Central memory CD4-positive, alpha-beta T cell (primary cell): ENCODE data around the gene SNX8.
A peak's percentile ranks its signal among the peaks of the same experiment; 100 is the strongest.
"Not testable (repeated sequence)": the region's sequence is repeated elsewhere in the genome, so short reads cannot be mapped to it uniquely, and the experiment has no call there.

ENCODE experiments used
- DNase-seq: peaks from one replicate; pipeline ENCODE4 v3.0.0; 2022
- total RNA-seq, 3 experiments: gene quantifications; one replicate each; lab custom pipeline; 2026; lab: John Stamatoyannopoulos, UW

The SNX8 gene
- total RNA-seq: 7.3 to 23.9 (median 9.3) reads per million in 3 experiments

- DNase-seq: peak; percentile 92
Measured at GRCh38 chr7:2314209-2314955, at the start of gene SNX8. TSS of gene SNX8 (minus strand) at chr7:2314441. CDS start at chr7:2314421, 20 bp downstream.

GRCh38 chr7:2362385-2363088 is 48.3 kb upstream of the SNX8 start:
- no peak for DNase-seq

GRCh38 chr7:2360796-2361195 is 46.6 kb upstream of the SNX8 start:
- DNase-seq: no peak

- DNase-seq: no peak
Measured at GRCh38 chr7:2359610-2360009, 45.4 kb upstream of the SNX8 start.

DNA sequence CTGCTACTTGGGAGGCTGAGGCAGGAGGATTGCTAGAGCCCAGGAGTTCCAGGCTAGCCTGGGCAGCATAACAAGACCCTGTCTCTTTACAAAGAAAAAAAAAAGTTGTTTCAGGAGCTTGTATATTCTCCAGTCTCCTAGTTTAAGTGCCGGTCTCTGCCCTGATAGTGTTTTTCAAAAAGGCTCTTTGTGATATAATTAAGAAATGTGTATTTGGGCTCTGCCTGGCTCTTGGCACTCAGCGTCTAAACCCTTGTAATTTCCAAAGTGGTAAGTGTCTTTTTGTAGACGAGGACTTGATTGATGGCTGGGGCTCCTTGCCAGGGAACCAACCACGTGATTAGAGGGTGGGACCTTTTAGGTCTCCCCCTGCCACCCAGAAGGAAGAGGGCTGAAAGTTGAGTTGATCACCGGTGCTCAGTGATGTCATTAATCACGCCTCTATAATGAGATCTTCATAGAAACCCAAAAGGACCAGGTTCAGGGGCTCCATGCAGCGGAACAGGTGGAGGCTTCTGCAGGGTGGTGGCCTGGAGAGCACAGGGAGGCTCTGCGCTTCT is 44.8 kb upstream of the SNX8 start:
- no peak for DNase-seq

- DNase-seq: no peak
Measured at GRCh38 chr7:2357571-2357970, 43.3 kb upstream of the SNX8 start.

- DNase-seq: no peak
Measured at GRCh38 chr7:2357165-2357564, 42.9 kb upstream of the SNX8 start.

- no peak for DNase-seq
Measured at GRCh38 chr7:2355705-2356008, 41.4 kb upstream of the SNX8 start.

DNA sequence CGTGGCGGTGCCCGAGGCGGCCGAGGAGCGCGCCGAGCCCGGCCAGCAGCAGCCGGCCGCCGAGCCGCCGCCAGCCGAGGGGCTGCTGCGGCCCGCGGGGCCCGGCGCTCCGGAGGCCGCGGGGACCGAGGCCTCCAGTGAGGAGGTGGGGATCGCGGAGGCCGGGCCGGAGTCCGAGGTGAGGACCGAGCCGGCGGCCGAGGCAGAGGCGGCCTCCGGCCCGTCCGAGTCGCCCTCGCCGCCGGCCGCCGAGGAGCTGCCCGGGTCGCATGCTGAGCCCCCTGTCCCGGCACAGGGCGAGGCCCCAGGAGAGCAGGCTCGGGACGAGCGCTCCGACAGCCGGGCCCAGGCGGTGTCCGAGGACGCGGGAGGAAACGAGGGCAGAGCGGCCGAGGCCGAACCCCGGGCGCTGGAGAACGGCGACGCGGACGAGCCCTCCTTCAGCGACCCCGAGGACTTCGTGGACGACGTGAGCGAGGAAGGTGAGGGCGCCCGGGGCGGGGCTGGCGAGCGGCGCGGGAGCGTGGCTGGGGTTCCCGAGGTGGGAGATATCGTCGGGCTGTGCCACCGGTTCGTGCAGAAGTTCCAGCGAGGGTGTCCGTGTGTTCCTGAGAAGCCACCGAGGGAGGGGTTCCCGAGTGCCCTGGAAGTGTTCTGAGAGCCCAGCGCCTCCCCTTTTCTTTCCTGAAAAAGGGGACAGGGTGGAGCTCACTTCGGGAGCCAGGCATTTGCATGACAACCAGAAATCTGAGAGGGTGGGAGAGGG is 40.9 kb upstream of the SNX8 start:
- no peak for DNase-seq

- peak; percentile 93 for DNase-seq
Measured at GRCh38 chr7:2354186-2354938, 40.1 kb upstream of the SNX8 start, which contains the start of gene EIF3B. TSS of gene EIF3B (plus strand) at chr7:2354827. CDS start at chr7:2354922, 95 bp downstream.

DNA sequence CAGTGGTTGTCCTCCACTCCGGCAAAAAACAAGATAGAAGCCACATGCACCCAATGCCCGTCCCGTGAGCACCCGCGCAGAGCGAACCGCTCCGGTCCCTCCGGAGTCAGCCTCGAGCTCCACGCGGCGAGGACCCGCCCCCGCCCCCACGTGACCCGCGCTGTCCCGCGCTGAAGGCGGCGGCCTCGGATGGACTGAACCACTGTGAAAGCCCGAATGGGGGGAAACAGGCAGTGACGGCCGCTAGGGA is 39.6 kb upstream of the SNX8 start:
- no peak for DNase-seq

DNA sequence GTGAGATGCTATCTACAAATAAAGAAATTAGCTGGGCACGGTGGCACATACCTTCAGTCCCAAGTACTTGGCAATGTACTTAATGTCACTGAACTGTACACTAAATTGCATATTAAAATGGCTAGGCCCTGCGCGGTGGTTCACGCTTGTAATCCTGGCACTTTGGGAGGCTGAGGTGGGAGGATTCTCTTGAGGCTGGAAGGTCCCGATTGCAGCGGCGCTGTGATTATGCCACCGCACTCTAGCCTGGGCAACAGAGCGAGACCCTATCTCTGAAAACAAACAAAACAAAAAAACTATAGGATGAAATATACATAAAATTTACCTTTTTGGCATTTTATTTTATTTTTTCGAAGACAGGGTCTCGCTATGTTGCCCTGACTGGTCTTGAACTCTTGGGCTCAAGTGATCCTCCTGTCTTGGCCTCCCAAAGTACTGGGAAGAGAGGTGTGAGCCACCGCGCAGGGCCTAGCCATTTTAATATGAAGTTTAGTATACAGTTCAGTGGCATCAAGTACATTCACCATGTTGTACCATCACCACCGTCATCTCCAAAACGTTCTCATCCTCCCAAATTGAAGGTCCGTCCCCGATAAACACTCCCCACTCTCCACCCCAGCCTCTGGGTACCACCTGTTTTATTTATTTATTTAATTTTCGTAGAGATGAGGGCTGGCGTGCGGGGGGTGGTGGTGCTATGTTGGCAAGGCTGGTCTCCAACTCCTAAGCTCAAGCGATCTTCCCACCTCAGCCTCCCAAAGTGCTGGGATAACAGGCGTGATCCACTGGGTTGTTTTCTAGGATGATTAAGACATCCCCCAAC is 39.1 kb upstream of the SNX8 start:
- no peak for DNase-seq

DNA sequence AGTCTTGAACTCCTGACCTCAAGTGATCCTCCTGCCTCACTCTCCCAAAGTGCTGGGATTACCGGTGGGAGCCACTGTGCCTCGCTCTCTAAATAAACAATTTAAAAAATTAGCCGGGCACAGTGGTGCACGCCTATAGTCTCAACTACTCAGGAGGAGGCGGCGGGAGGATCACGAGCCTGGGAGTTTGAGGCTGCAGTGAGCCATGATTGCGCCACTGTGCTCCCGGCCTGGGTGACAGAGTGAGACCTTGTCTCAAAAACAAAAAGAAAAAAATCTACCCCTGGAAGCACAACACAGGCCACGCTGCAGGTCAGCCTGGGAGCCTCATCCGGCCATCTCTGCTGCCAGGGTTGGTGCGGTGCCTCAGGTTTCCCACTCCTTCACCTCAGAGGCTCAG is 36.6 kb upstream of the SNX8 start:
- no peak for DNase-seq

DNA sequence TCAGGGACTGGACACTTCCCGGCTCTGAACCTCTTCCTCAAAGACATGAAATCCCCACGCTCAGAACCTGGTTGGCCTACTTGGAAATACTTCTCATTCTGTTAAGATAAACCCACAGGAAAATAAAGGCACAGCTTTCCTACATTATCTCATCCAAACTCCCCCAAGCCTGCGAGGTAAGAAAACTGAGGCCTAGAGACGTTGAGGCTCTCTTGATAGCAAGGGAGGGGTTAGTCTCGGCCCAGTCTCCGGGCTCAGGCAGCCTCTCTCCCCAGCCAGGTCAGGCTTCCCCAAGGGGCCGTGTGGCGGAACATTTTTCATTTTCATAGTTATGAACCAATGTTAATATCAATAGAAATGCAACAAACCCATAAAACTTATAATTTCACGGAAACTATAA is 35.8 kb upstream of the SNX8 start:
- no peak for DNase-seq

DNA sequence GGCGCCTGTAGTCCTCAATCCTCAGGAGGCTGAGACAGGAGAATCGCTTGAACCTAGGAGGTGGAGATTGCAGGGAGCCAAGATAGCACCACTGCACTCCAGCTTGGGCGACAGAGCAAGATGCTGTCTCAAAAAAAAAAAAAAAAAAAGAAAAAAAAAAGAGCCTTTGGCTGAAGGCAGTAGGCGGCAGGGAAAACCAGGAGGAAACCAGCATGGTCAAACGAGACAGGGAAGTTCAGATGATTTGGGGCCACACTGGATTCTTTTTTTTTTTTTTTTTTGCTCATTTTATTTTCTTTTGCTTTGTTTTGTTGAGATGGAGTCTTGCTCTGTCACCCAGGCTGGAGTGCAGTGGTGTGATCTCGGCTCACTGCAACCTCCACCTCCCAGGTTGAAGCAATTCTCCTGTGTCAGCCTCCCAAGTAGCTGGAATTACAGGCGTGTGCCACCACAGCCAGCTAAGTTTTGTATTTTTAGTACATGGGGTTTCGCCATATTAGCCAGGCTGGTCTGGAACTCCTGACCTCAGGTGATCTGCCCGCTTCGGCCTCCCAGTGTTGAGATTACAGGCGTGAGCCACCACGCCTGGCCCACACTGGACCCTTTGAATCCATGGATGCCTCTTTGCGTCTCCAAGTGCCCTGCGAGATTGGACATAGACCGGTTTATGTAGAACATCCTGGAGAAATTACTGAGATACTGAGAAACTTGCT is 33.3 kb upstream of the SNX8 start:
- DNase-seq: not testable (repeated sequence)

DNA sequence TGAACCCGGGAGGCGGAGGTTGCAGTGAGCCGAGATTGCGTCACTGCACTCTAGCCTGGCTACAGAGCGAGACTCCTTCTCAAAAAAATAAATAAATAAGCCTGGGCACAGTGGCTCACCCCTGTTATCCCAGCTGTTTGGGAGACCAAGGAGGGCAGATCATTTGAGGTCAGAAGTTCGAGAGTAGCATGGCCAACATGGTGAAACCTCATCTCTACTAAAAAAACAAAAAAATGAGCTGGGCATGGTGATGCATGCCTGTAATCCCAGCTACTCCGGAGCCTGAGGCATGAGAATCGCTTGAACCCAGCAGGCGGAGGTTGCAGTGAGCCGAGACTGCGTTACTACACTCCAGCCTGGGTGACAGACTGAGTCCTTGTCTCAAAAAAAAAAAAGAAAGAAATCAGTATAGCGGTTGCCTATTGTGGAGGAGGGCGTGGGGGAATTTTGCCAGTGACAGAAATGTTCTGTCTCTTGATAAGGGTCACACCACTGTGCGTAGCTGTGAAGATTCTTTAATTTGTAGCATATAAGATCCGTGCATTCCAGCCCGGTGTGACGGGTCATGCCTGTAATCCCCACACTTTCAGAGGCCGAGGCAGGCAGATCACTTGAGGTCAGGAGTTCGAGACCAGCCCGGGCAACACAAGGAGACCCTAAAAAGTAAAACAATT is 22.5 kb upstream of the SNX8 start:
- DNase-seq: no peak

GRCh38 chr7:2332606-2333231 is 18.5 kb upstream of the SNX8 start:
- not testable (repeated sequence) for DNase-seq

GRCh38 chr7:2331707-2332106 is 17.5 kb upstream of the SNX8 start:
- no peak for DNase-seq

DNA sequence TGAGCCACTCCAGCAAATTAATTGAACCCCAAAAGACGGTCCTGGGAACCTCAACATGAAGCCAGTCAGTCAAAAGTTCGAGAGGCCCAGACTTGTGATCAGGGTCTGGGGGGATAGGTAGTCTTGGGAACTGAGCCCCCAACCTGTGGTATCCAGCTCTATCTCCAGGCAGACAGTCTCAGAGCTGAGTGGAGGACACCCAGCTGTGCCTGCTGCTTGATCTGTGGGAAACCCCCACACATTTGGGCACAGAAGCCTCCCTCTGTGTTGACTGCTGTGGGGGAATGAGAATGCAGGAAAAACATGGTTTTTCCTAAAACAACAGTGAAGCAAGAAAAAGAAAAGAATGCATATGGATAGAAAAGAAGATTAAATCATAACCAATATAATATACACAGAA is 16.3 kb upstream of the SNX8 start:
- no peak for DNase-seq

GRCh38 chr7:2326951-2327350 is 12.7 kb upstream of the SNX8 start:
- no peak for DNase-seq
